ENCODE results near the gene GTPBP1.

GTPBP1 gene

GRCh38 chr22:38753948-38754750, 48.4 kb downstream of the GTPBP1 start:
- Histone ChIP-seq H3K27me3 (ENCODE audit: control insufficient read depth, low read length) (no peaks in the 10 kb centered on the region), H3K4me3 (ENCODE audit: low read length) (peak overlapping the region; percentile 86), H3F3A (ENCODE audit: control insufficient read depth, insufficient read depth) (peaks cover 8% of the 10 kb centered on the region), H4K20me1 (ENCODE audit: control insufficient read depth, insufficient read depth, low read depth, low read length) (0 out of 2 replicates have a peak, but pooled peaks cover 3% of the 10 kb centered on the region), H3K9me2 (replicated peaks; ENCODE audit: control insufficient read depth, low read length) (no peaks in the 10 kb centered on the region), H3K4me2 (ENCODE audit: low read length) (peak overlapping the region; percentile 90), H3K79me2 (ENCODE audit: control insufficient read depth, low read length) (peaks cover 33% of the 10 kb centered on the region), H3K36me3 (ENCODE audit: control insufficient read depth, low read length) (peaks cover 49% of the 10 kb centered on the region), H3K27ac (ENCODE audit: low read depth, low read length) (peak overlapping the region; percentile 70), H3K9me3 (ENCODE audit: control insufficient read depth, insufficient read depth, low read length) (no peaks in the 10 kb centered on the region), H3K4me1 (ENCODE audit: control insufficient read depth, low read length) (peaks cover 57% of the 10 kb centered on the region)
- TF ChIP-seq EZH2phosphoT487 (IDR thresholded peaks at IDR 0.05; ENCODE audit: borderline replicate concordance, low read length) (no peak), CTCF (IDR thresholded peaks at IDR 0.05; ENCODE audit: low read depth, low read length, poor library complexity, severe bottlenecking) (no peak)

- Histone ChIP-seq H3K9me3 (ENCODE audit: control insufficient read depth, insufficient read depth, low read length) (no peaks in the 10 kb centered on the region), H3K27me3 (ENCODE audit: control insufficient read depth, low read length) (no peaks in the 10 kb centered on the region), H3K79me2 (ENCODE audit: control insufficient read depth, low read length) (peaks cover 33% of the 10 kb centered on the region), H3K4me3 (ENCODE audit: low read length) (peak overlapping the region; percentile 86), H3K27ac (ENCODE audit: low read depth, low read length) (peak overlapping the region; percentile 70), H3F3A (ENCODE audit: control insufficient read depth, insufficient read depth) (peaks cover 8% of the 10 kb centered on the region), H3K36me3 (ENCODE audit: control insufficient read depth, low read length) (peaks cover 43% of the 10 kb centered on the region), H3K4me2 (ENCODE audit: low read length) (peak overlapping the region; percentile 90), H3K9me2 (replicated peaks; ENCODE audit: control insufficient read depth, low read length) (no peaks in the 10 kb centered on the region), H4K20me1 (ENCODE audit: control insufficient read depth, insufficient read depth, low read depth, low read length) (0 out of 2 replicates have a peak, but pooled peaks cover 3% of the 10 kb centered on the region), H3K4me1 (ENCODE audit: control insufficient read depth, low read length) (peaks cover 52% of the 10 kb centered on the region)
- no peak for TF ChIP-seq CTCF (IDR thresholded peaks at IDR 0.05; ENCODE audit: low read depth, low read length, poor library complexity, severe bottlenecking)
- TF ChIP-seq EZH2phosphoT487 (IDR thresholded peaks at IDR 0.05; ENCODE audit: borderline replicate concordance, low read length): no peak
Measured at GRCh38 chr22:38754751-38755154, 49.0 kb downstream of the GTPBP1 start.

- H3K36me3 ChIP-seq (ENCODE audit: control insufficient read depth, low read length): peaks cover 38% of the 10 kb centered on the region
- no peaks in the 10 kb centered on the region for H3K27me3 ChIP-seq (ENCODE audit: control insufficient read depth, low read length)
- no peaks in the 10 kb centered on the region for H3K9me3 ChIP-seq (ENCODE audit: control insufficient read depth, insufficient read depth, low read length)
- peak overlapping the region; percentile 70 for H3K27ac ChIP-seq (ENCODE audit: low read depth, low read length)
- peak overlapping the region; percentile 90 for H3K4me2 ChIP-seq (ENCODE audit: low read length)
- H3F3A ChIP-seq (ENCODE audit: control insufficient read depth, insufficient read depth): peaks cover 8% of the 10 kb centered on the region
- no peaks in the 10 kb centered on the region for H3K9me2 ChIP-seq (replicated peaks; ENCODE audit: control insufficient read depth, low read length)
- no peak for TF ChIP-seq CTCF (IDR thresholded peaks at IDR 0.05; ENCODE audit: low read depth, low read length, poor library complexity, severe bottlenecking)
- no peak for TF ChIP-seq EZH2phosphoT487 (IDR thresholded peaks at IDR 0.05; ENCODE audit: borderline replicate concordance, low read length)
- peaks cover 33% of the 10 kb centered on the region for H3K79me2 ChIP-seq (ENCODE audit: control insufficient read depth, low read length)
- peak overlapping the region; percentile 86 for H3K4me3 ChIP-seq (ENCODE audit: low read length)
- H4K20me1 ChIP-seq (ENCODE audit: control insufficient read depth, insufficient read depth, low read depth, low read length): 0 out of 2 replicates have a peak, but pooled peaks cover 3% of the 10 kb centered on the region
- H3K4me1 ChIP-seq (ENCODE audit: control insufficient read depth, low read length): peaks cover 52% of the 10 kb centered on the region
Measured at GRCh38 chr22:38755155-38755910, 49.6 kb downstream of the GTPBP1 start.
